GM12864 (cell line): ENCODE measurements around the gene COP1.

Experiments
- DNase-seq: peaks from one replicate; pipeline ENCODE4 v3.0.0-alpha.2; 2011; ENCODE audit warnings: low read depth
- H3K4me3 ChIP-seq: 2 replicates; pipeline ENCODE4 v1.5.1; 2011; ENCODE audit warnings: mild to moderate bottlenecking, low read depth, low read length, control low read depth
- TF ChIP-seq, protein P1 (sequence below): IDR thresholded peaks from 2 replicates; pipeline ENCODE4 v1.5.1; 2011; ENCODE audit warnings: low read depth, mild to moderate bottlenecking, moderate library complexity, low read length, control low read depth, inconsistent platforms; ENCODE audit errors: missing control alignments

Gene COP1

DNA sequence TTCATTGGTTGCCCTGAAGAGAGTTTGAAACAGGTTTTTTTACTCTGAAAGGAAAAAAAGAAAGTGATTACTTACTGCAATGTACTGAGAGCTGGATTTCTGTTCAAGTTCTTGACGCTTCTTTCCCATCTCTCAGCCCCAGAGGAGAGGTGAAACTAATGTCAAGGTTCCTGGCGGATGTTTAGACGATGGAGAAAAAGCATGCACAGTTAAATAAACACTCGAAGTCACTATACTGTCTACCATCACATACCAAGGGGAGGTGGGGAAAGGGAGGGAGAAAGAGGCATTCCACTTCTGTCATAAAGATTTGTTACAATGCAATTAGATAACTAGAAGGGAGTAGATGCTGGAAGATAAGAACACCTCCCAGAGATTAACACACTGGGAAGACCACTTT lies 286.7 kb downstream of the COP1 start:
- no peak overlapping the region for H3K4me3 ChIP-seq
- DNase-seq, result no peak
- TF ChIP-seq, protein P1, sequence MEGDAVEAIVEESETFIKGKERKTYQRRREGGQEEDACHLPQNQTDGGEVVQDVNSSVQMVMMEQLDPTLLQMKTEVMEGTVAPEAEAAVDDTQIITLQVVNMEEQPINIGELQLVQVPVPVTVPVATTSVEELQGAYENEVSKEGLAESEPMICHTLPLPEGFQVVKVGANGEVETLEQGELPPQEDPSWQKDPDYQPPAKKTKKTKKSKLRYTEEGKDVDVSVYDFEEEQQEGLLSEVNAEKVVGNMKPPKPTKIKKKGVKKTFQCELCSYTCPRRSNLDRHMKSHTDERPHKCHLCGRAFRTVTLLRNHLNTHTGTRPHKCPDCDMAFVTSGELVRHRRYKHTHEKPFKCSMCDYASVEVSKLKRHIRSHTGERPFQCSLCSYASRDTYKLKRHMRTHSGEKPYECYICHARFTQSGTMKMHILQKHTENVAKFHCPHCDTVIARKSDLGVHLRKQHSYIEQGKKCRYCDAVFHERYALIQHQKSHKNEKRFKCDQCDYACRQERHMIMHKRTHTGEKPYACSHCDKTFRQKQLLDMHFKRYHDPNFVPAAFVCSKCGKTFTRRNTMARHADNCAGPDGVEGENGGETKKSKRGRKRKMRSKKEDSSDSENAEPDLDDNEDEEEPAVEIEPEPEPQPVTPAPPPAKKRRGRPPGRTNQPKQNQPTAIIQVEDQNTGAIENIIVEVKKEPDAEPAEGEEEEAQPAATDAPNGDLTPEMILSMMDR, result no peak

DNA sequence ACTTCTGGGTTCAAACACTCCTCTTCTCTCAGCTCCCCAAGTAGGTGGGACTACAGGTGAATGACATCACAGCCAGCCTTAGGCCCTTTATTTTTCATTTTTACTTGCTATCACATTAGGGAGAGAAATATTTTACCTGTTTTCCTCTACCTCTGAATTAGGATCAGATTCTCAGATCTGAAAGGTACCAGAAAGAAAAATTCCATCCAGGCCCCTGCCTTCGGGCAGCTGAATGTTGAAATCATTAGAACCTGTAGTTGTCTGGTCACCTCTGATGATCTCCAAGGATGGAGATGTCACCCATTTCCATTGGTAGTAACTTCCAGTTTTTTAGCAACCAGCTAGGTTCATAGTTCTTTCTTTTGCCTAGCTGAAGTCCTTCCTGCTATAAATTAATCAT lies 288.1 kb downstream of the COP1 start:
- TF ChIP-seq, protein P1, result no peak
- no peak overlapping the region for H3K4me3 ChIP-seq
- DNase-seq, result no peak

DNA sequence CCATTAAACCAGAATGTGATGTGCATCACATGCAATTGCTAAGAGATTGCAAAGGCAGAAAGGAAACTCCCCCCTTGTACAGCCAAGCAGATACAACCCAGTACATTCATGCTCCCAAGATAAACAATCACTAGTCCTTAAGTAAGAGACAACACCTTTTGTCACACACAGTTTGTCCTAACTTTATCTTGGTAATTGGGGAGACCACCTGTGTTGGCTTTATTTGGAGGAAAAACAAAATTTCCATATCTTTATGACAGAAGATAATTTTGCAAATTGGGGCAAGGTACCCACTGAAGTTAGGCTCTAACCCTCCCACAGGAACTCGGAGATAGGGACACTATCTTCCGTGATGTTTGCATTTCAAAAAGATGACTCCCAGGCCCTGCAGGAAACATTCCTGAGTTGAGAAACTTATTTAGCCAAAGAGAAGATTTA lies 288.7 kb downstream of the COP1 start:
- no peak overlapping the region for H3K4me3 ChIP-seq
- TF ChIP-seq, protein P1, result no peak
- no peak for DNase-seq

DNA sequence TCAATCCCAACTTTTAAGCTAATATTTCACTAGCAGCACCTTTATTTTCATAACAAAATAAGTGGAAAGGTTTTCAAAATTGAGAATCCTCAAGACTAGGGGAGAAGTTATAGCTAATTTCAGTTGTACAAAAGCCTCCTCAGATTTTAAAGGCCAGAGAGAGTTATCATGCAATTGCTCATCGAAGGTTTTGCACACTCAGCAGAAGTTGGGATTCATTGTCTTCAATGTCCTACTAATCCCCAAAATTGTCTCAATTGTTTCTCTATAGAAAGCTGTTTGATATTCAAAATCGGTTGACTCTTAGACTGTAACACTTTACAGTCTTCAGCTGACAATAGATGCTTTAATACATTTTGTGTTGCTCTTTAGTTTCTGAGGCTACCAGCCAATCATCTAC lies 293.0 kb downstream of the COP1 start:
- DNase-seq, result no peak
- H3K4me3 ChIP-seq, result no peak overlapping the region
- TF ChIP-seq, protein P1, result no peak

DNA sequence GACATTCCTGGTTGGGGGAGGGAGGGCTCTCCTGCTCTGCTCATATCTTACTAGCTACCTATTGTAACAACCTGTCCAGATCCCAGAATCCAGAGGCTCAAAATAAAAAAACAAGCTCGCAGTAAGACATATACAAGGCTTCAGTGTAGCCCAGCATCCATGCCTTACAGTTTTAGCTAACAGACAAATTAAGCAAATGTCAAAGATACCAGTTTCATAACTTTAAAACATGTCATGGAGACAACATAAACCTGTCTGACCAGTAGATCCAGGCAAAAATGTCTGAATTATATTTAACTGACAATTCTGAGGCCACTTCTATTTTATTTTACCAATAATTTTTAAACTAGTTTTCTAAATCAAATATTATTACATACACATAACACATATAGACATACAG lies 295.9 kb downstream of the COP1 start:
- DNase-seq, result no peak
- TF ChIP-seq, protein P1, result no peak
- H3K4me3 ChIP-seq, result no peak overlapping the region

DNA sequence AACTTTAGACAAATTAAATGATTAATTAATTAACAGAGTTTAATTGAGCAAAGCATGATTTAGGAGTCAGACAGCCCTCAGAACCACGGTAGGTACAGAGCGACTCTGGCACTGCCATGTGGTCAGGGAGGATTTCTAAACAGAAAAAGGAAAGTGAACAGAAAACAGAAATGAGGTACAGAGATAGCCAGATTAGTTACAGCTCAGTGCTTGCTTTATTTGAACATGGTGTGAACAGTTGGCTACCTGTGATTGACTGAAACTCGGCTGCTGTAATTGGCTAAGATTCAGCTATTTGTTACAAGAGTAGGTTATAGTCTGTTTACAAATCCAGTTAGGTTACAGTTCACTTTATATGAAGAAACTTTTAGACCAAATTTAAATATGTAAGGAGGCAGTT lies 300.7 kb downstream of the COP1 start:
- no peak for DNase-seq
- TF ChIP-seq, protein P1, result no peak
- no peak overlapping the region for H3K4me3 ChIP-seq

DNA sequence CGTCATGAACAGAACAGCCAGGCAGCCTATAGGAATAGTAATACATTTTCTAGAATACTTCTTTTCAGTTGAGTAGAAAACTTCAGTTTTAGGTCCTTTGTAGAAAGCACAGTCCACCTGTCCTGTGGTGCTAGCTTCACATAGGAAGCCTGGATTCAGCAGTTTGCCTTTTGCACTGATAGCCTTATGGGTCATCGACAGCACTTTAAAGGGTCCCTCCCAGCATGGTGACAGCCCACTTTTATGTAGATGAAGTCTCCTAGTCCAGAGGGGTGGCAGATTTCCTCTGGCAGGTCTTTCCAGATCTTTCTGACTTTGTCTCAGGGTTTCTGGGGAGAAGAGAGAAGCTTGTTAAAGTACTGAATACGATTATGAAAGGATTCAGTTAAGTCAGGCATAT lies 302.3 kb downstream of the COP1 start:
- H3K4me3 ChIP-seq, result no peak overlapping the region
- TF ChIP-seq, protein P1, result no peak
- no peak for DNase-seq
